Adrenal gland (tissue), 5 donors: Measurements from ENCODE around the gene CDC42EP1.

Source experiments
- CTCF ChIP-seq, 6 experiments: fragments of 450-650 bp in 4 of 6; fragments of 200-600 bp in 2 of 6; sonication (generic) in 1 of 6; IDR thresholded peaks; 1 replicate in 5 of 6; 2 replicates in 1 of 6; pipeline versions ENCODE4 v1.5.1 to v1.8.0; 2016 to 2021; ENCODE audit warnings: antibody characterized with exemption in 6 of 6, mild to moderate bottlenecking in 2 of 6, moderate library complexity in 1 of 6
- POLR2A ChIP-seq, 2 donors: fragments of 450-650 bp; IDR thresholded peaks; one replicate each; pipeline ENCODE4 v1.6.1; 2017; ENCODE audit warnings: antibody characterized with exemption in 2 of 2, mild to moderate bottlenecking in 2 of 2, moderate library complexity in 1 of 2
- donor health status: DM: no; HTN: no; CAD: no.

- no peak for TF ChIP-seq CTCF (IDR thresholded peaks at IDR 0.05)
- TF ChIP-seq POLR2A (IDR thresholded peaks at IDR 0.05): no peak
Observed at GRCh38 chr22:37556710-37557109, 3.6 kb upstream of the CDC42EP1 start.
